Loucy (cell line): ENCODE results near the gene SHOX.

ENCODE experiments used
- H2AFZ ChIP-seq: fragments of 200-600 bp; sonication (generic); 2 replicates; pipeline ENCODE4 v1.6.0; 2016; ENCODE audit warnings: antibody characterized with exemption, mild to moderate bottlenecking, low read length, moderate library complexity
- H3F3A ChIP-seq: fragments of 200-600 bp; 2 replicates; pipeline ENCODE4 v1.6.0; 2016; ENCODE audit warnings: antibody characterized with exemption, low read depth, mild to moderate bottlenecking
- H3K27me3 ChIP-seq: fragments of 200-600 bp; sonication (generic); 2 replicates; pipeline ENCODE4 v1.6.1; 2014; ENCODE audit warnings: low read length, mild to moderate bottlenecking; ENCODE audit not compliant: insufficient read depth, poor library complexity, severe bottlenecking
- H3K36me3 ChIP-seq: fragments of 200-600 bp; sonication (generic); 2 replicates; pipeline ENCODE4 v1.6.1; 2016; ENCODE audit warnings: low read length; ENCODE audit not compliant: insufficient read depth
- H3K4me1 ChIP-seq: fragments of 200-600 bp; sonication (generic); 2 replicates; pipeline ENCODE4 v1.5.1; 2014; ENCODE audit warnings: low read length, mild to moderate bottlenecking; ENCODE audit not compliant: insufficient read depth, poor library complexity, severe bottlenecking
- H3K4me2 ChIP-seq: fragments of 200-600 bp; sonication (generic); 2 replicates; pipeline ENCODE4 v1.6.0; 2014; ENCODE audit warnings: antibody characterized with exemption, low read length, low read depth, mild to moderate bottlenecking; ENCODE audit not compliant: poor library complexity, severe bottlenecking
- H3K4me3 ChIP-seq: fragments of 200-600 bp; sonication (generic); 2 replicates; pipeline ENCODE4 v1.5.1; 2014; ENCODE audit warnings: low read length, mild to moderate bottlenecking, mixed read lengths; ENCODE audit not compliant: poor library complexity, severe bottlenecking
- H3K79me2 ChIP-seq: fragments of 200-600 bp; sonication (generic); 2 replicates; pipeline ENCODE4 v1.6.1; 2014; ENCODE audit warnings: low read length; ENCODE audit not compliant: insufficient read depth
- H3K9ac ChIP-seq: fragments of 200-600 bp; sonication (generic); 2 replicates; pipeline ENCODE4 v1.6.0; 2014; ENCODE audit warnings: mild to moderate bottlenecking, low read depth, low read length, moderate library complexity; ENCODE audit not compliant: poor library complexity, severe bottlenecking
- H3K9me2 ChIP-seq: fragments of 200-600 bp; sonication (generic); replicated peaks from 2 replicates; pipeline ENCODE4 v1.6.1; 2016; ENCODE audit warnings: low read depth, low read length, mixed read lengths
- H3K9me3 ChIP-seq: fragments of 200-600 bp; sonication (generic); 2 replicates; pipeline ENCODE4 v1.6.1; 2014; ENCODE audit warnings: mild to moderate bottlenecking, antibody characterized with exemption, low read length, low read depth; ENCODE audit not compliant: insufficient read depth
- H4K20me1 ChIP-seq: fragments of 200-600 bp; sonication (generic); 2 replicates; pipeline ENCODE4 v1.6.0; 2014; ENCODE audit warnings: antibody characterized with exemption, low read length, mild to moderate bottlenecking; ENCODE audit not compliant: insufficient read depth, poor library complexity, severe bottlenecking
- EZH2phosphoT487 ChIP-seq: fragments of 200-600 bp; IDR thresholded peaks from 2 replicates; pipeline ENCODE4 v1.6.1; 2018; ENCODE audit warnings: antibody characterized with exemption, mild to moderate bottlenecking, moderate library complexity, borderline replicate concordance
- TF ChIP-seq, protein P1 (sequence below): fragments of 200-600 bp; sonication (generic); conservative IDR thresholded peaks from 2 replicates; pipeline ENCODE4 v1.5.1; 2014; ENCODE audit warnings: mild to moderate bottlenecking, antibody characterized with exemption, low read length

Gene SHOX

DNA sequence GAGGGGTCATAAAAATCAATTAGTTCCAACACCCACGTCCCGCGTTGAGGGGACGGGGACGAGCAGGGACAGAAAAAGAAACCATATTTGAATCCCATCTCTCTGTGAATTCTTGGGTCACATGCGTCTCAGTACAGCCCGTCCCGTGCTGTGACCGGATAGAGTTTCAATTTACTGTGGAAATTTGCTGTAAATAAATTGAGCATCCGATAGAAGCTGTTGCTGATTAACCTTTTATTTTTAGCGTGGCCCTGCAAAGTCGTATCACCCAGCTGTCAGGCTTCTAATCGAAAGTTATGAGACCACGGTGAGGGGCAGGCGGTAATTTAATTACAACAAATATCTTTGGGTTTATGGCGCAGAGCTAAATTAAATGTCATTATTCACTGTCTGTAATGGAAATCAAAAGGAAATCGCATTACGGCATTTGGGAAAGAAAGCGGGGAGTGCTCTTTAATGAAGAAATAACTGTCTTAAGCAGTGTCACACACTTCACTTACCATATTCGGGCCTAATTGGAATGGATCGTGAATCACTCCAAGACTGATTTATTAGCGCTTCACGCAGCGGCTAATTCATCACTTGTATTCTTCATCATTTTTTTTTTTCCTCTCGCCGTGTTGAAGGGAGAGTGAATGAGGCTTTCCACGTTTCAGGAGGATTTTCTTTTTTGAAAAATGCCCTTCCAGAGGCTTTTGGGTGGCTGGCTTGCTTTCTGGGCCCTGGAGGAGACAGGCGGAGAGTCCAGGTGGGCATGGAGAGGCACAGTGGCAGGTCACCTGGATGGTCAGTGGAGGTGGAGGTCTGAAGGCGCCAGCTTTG is 7.3 kb downstream of the SHOX start:
- TF ChIP-seq, protein P1, sequence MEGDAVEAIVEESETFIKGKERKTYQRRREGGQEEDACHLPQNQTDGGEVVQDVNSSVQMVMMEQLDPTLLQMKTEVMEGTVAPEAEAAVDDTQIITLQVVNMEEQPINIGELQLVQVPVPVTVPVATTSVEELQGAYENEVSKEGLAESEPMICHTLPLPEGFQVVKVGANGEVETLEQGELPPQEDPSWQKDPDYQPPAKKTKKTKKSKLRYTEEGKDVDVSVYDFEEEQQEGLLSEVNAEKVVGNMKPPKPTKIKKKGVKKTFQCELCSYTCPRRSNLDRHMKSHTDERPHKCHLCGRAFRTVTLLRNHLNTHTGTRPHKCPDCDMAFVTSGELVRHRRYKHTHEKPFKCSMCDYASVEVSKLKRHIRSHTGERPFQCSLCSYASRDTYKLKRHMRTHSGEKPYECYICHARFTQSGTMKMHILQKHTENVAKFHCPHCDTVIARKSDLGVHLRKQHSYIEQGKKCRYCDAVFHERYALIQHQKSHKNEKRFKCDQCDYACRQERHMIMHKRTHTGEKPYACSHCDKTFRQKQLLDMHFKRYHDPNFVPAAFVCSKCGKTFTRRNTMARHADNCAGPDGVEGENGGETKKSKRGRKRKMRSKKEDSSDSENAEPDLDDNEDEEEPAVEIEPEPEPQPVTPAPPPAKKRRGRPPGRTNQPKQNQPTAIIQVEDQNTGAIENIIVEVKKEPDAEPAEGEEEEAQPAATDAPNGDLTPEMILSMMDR, result no peak
- no peak for TF ChIP-seq EZH2phosphoT487
- Histone ChIP-seq H4K20me1 (no peaks in the 10 kb centered on the region), H2AFZ (no peak overlapping the region), H3K27me3 (no peaks in the 10 kb centered on the region), H3K36me3 (no peaks in the 10 kb centered on the region), H3F3A (no peaks in the 10 kb centered on the region), H3K4me2 (no peak overlapping the region), H3K9ac (no peak overlapping the region), H3K4me1 (no peaks in the 10 kb centered on the region), H3K9me3 (no peaks in the 10 kb centered on the region), H3K79me2 (no peaks in the 10 kb centered on the region), H3K4me3 (no peak overlapping the region), H3K9me2 (no peaks in the 10 kb centered on the region)

DNA sequence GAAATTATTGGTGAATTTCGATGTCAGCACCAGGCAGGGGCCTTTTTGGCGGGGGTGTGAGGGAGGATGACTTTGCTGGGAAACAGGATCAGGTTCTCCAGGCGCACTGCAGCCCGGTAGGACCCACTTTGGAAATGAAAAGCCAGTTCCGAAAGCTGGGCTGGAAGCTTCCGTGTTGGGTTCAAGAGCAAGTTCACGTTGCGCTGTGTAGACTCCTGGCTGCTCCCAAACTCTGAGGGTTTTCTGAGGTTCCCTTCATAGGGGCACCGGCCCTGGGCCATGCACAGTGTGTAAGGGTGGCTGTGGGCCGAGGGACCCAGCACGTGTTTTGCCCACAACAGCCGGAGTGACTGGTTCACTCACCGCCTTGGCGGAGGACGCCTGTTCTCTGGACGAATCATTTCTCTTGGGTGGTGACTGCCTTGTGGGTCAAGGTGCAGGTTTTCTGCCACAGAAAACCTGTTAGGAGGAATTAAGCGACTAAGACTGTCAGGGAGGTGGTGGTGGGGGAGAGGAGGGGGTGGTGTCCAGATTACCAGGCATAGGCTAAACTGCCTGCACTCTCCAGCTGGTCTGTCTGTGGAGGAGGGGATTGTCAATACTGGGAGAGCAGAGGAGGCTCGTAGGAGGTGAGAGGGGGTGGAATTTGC is 8.0 kb downstream of the SHOX start:
- Histone ChIP-seq H3K4me2 (no peak overlapping the region), H3K9ac (no peak overlapping the region), H3K9me2 (no peaks in the 10 kb centered on the region), H3K9me3 (no peaks in the 10 kb centered on the region), H3K27me3 (no peaks in the 10 kb centered on the region), H3K79me2 (no peaks in the 10 kb centered on the region), H3K4me3 (no peak overlapping the region), H3K36me3 (no peaks in the 10 kb centered on the region), H4K20me1 (no peaks in the 10 kb centered on the region), H3F3A (no peaks in the 10 kb centered on the region), H3K4me1 (no peaks in the 10 kb centered on the region), H2AFZ (no peak overlapping the region)
- TF ChIP-seq, protein P1, result no peak
- no peak for TF ChIP-seq EZH2phosphoT487

DNA sequence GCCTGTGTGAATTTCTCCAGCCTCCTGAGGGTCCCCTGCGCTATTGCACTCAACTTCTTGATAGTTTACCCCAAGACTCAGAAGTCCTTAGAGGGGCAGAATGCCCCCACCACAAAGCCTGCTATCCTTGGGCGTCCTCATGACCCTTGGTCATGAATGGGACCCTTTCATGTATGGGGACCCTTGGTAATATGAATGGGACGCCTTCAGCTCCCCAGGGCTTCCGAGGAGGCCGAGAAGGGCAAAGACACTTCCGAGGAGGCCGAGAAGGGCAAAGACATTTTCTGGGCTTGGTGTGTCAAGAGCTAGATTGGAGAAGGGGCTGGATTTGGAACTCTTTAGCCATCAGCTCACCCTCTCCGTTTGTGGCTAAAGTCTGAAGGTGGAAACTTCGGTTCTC is 8.6 kb downstream of the SHOX start:
- H3F3A ChIP-seq, result no peaks in the 10 kb centered on the region
- no peaks in the 10 kb centered on the region for H3K79me2 ChIP-seq
- no peaks in the 10 kb centered on the region for H3K36me3 ChIP-seq
- TF ChIP-seq, protein P1, result no peak
- no peak for TF ChIP-seq EZH2phosphoT487
- no peaks in the 10 kb centered on the region for H4K20me1 ChIP-seq
- no peaks in the 10 kb centered on the region for H3K9me3 ChIP-seq
- H2AFZ ChIP-seq, result no peak overlapping the region
- H3K4me3 ChIP-seq, result no peak overlapping the region
- no peaks in the 10 kb centered on the region for H3K9me2 ChIP-seq
- no peak overlapping the region for H3K9ac ChIP-seq
- H3K27me3 ChIP-seq, result no peaks in the 10 kb centered on the region
- H3K4me2 ChIP-seq, result no peak overlapping the region
- H3K4me1 ChIP-seq, result no peaks in the 10 kb centered on the region
